ENCODE data around the gene FGFR1OP2. TPM values are rescaled to one million over a fixed set of nuclear protein-coding genes. Genes with fewer than 3 reads are reported as not detected.

Gene FGFR1OP2
- total and polyA plus RNA-seq, 2 donors (not counting 1 experiment from before 2014, with no cell fraction given), result 36.4 to 60.8 TPM

DNA sequence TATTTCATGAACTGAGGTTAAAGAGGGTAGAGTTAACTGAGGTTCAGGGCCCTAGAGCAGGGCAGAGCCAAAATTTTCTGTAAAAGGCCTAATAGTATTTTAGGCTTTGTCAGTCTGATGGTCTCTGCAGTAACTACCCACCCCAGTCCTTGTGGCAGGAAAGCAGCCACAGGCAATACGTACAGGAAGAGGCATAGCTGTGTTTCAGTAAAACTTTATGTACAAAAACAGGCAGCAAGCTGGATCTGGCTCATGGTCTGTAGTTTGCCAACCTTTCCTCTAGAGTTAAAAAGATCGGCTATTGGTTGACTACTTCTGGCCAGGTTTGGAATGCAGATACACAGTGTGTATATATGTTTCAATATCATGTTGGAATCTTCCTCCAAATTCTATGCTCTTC is 58.7 kb downstream of the FGFR1OP2 start:
- Histone ChIP-seq H3K4me1 (ENCODE audit: control insufficient read depth, extremely low read depth, insufficient read depth, low read length) (no peaks in the 10 kb centered on the region), H3K9ac (ENCODE audit: insufficient read depth, low read length) (no peak overlapping the region), H3K9me3 (ENCODE audit: control insufficient read depth, insufficient read depth, low read depth, low read length) (no peaks in the 10 kb centered on the region), H3K79me2 (ENCODE audit: control insufficient read depth, insufficient read depth, low read length) (no peaks in the 10 kb centered on the region), H3K4me3 (replicated peaks in 1 of 4; ENCODE audit: control extremely low read depth in 1 of 4, insufficient read depth in 1 of 4, low read depth in 3 of 4, low read length in 4 of 4) (no peak overlapping the region), H3K36me3 (ENCODE audit: control insufficient read depth, insufficient read depth, low read length) (no peaks in the 10 kb centered on the region), H3K4me2 (ENCODE audit: extremely low read depth, insufficient read depth, low read length) (no peak overlapping the region), H2AFZ (ENCODE audit: low read length) (no peak overlapping the region), H4K20me1 (ENCODE audit: control insufficient read depth, extremely low read depth, insufficient read depth, low read length) (no peaks in the 10 kb centered on the region), H3K27ac (ENCODE audit: insufficient read depth, low read length) (no peak overlapping the region), H3K27me3 (ENCODE audit: control insufficient read depth, insufficient read depth, low read length) (no peaks in the 10 kb centered on the region)
- DNase-seq (ENCODE audit: low read depth in 2 of 2), result no peak
- TF ChIP-seq EZH2 (IDR thresholded peaks at IDR 0.05; ENCODE audit: low read length, missing control alignments), result no peak
- TF ChIP-seq, protein P1, sequence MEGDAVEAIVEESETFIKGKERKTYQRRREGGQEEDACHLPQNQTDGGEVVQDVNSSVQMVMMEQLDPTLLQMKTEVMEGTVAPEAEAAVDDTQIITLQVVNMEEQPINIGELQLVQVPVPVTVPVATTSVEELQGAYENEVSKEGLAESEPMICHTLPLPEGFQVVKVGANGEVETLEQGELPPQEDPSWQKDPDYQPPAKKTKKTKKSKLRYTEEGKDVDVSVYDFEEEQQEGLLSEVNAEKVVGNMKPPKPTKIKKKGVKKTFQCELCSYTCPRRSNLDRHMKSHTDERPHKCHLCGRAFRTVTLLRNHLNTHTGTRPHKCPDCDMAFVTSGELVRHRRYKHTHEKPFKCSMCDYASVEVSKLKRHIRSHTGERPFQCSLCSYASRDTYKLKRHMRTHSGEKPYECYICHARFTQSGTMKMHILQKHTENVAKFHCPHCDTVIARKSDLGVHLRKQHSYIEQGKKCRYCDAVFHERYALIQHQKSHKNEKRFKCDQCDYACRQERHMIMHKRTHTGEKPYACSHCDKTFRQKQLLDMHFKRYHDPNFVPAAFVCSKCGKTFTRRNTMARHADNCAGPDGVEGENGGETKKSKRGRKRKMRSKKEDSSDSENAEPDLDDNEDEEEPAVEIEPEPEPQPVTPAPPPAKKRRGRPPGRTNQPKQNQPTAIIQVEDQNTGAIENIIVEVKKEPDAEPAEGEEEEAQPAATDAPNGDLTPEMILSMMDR (conservative IDR thresholded peaks at IDR 0.05 in 1 of 2, IDR thresholded peaks at IDR 0.05 in 1 of 2; ENCODE audit: low read depth in 1 of 2, low read length in 2 of 2), result no peak

DNA sequence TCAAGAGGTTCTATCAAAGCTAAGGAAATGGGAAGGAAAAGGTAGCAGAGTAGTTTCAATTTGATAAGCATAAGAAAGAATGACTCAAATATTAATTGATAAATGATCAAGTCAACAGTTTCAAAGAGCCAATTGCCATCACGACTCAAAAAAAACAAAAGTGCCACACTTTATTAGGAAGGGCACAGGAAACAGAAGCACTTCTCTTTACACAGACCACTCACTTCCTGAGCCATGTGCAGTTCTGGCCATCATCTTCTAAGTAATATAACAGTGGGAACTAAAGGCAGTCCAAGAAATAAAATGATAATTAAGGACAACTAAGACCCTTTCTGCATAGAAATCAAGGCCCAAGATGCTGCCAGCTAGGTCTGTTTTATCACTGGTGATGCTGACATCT is 62.7 kb downstream of the FGFR1OP2 start:
- Histone ChIP-seq H2AFZ (ENCODE audit: low read length) (no peak overlapping the region), H3K9me3 (ENCODE audit: control insufficient read depth, insufficient read depth, low read depth, low read length) (no peaks in the 10 kb centered on the region), H3K79me2 (ENCODE audit: control insufficient read depth, insufficient read depth, low read length) (no peaks in the 10 kb centered on the region), H4K20me1 (ENCODE audit: control insufficient read depth, extremely low read depth, insufficient read depth, low read length) (no peaks in the 10 kb centered on the region), H3K4me3 (replicated peaks in 1 of 4; ENCODE audit: control extremely low read depth in 1 of 4, insufficient read depth in 1 of 4, low read depth in 3 of 4, low read length in 4 of 4) (no peak overlapping the region), H3K36me3 (ENCODE audit: control insufficient read depth, insufficient read depth, low read length) (no peaks in the 10 kb centered on the region), H3K27me3 (ENCODE audit: control insufficient read depth, insufficient read depth, low read length) (no peaks in the 10 kb centered on the region), H3K27ac (ENCODE audit: insufficient read depth, low read length) (no peak overlapping the region), H3K4me1 (ENCODE audit: control insufficient read depth, extremely low read depth, insufficient read depth, low read length) (no peaks in the 10 kb centered on the region), H3K9ac (ENCODE audit: insufficient read depth, low read length) (no peak overlapping the region), H3K4me2 (ENCODE audit: extremely low read depth, insufficient read depth, low read length) (no peak overlapping the region)
- no peak for DNase-seq (ENCODE audit: low read depth in 2 of 2)
- TF ChIP-seq, protein P1 (conservative IDR thresholded peaks at IDR 0.05 in 1 of 2, IDR thresholded peaks at IDR 0.05 in 1 of 2; ENCODE audit: low read depth in 1 of 2, low read length in 2 of 2), result no peak
- TF ChIP-seq EZH2 (IDR thresholded peaks at IDR 0.05; ENCODE audit: low read length, missing control alignments), result no peak

DNA sequence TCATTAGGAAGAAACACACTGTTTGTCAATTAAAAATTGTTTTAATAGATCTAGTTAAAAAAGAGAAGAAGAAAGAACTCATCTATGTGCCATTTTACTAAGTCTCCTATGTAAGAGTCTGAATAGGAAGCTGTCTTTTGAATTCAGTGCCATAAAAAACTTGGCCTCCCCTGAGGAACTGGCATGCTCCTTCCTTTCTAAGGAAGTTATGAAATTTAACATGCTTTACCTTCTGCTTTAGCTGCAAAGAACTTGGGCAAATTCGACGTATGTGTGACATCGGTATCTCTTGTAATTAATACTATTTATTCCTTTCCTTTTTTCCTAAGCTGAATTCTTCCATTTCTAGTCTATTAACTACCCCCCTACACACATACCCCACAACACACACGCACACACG is 63.4 kb downstream of the FGFR1OP2 start:
- Histone ChIP-seq H3K79me2 (ENCODE audit: control insufficient read depth, insufficient read depth, low read length) (no peaks in the 10 kb centered on the region), H4K20me1 (ENCODE audit: control insufficient read depth, extremely low read depth, insufficient read depth, low read length) (no peaks in the 10 kb centered on the region)

More for the DNA sequence above, 63.4 kb downstream of the FGFR1OP2 start:
- DNase-seq (ENCODE audit: low read depth in 2 of 2), result no peak
- no peaks in the 10 kb centered on the region for H3K36me3 ChIP-seq (ENCODE audit: control insufficient read depth, insufficient read depth, low read length)
- no peaks in the 10 kb centered on the region for H3K27me3 ChIP-seq (ENCODE audit: control insufficient read depth, insufficient read depth, low read length)
- no peaks in the 10 kb centered on the region for H3K4me1 ChIP-seq (ENCODE audit: control insufficient read depth, extremely low read depth, insufficient read depth, low read length)
- no peak overlapping the region for H3K4me3 ChIP-seq (replicated peaks in 1 of 4; ENCODE audit: control extremely low read depth in 1 of 4, insufficient read depth in 1 of 4, low read depth in 3 of 4, low read length in 4 of 4)
- no peak overlapping the region for H3K9ac ChIP-seq (ENCODE audit: insufficient read depth, low read length)
- no peaks in the 10 kb centered on the region for H3K9me3 ChIP-seq (ENCODE audit: control insufficient read depth, insufficient read depth, low read depth, low read length)
- no peak overlapping the region for H2AFZ ChIP-seq (ENCODE audit: low read length)
- TF ChIP-seq, protein P1 (conservative IDR thresholded peaks at IDR 0.05 in 1 of 2, IDR thresholded peaks at IDR 0.05 in 1 of 2; ENCODE audit: low read depth in 1 of 2, low read length in 2 of 2), result no peak
- no peak for TF ChIP-seq EZH2 (IDR thresholded peaks at IDR 0.05; ENCODE audit: low read length, missing control alignments)
- no peak overlapping the region for H3K4me2 ChIP-seq (ENCODE audit: extremely low read depth, insufficient read depth, low read length)
- no peak overlapping the region for H3K27ac ChIP-seq (ENCODE audit: insufficient read depth, low read length)

Measured in fibroblast of lung (primary cell).